C4-2B (cell line): ENCODE measurements around the gene IGF2R.

Experiments used
- H3K27ac ChIP-seq: fragments of 450-650 bp; 2 replicates; pipeline ENCODE4 v1.5.1; 2017
- CTCF ChIP-seq: fragments of 450-650 bp; conservative IDR thresholded peaks from 2 replicates; pipeline ENCODE4 v1.5.1; 2017; ENCODE audit warnings: mild to moderate bottlenecking
- ZFX ChIP-seq: fragments of 450-650 bp; IDR thresholded peaks from 2 replicates; pipeline ENCODE4 v1.6.1; 2017

Gene IGF2R

GRCh38 chr6:159978291-159979135, 9.6 kb downstream of the IGF2R start:
- TF ChIP-seq ZFX = no peak
- TF ChIP-seq CTCF = no peak
- peak overlapping the region; percentile 7; the same call in 1 of the 2 replicates for H3K27ac ChIP-seq

- TF ChIP-seq CTCF = no peak
- TF ChIP-seq ZFX = no peak
- peak overlapping the region; percentile 7; the same call in 1 of the 2 replicates for H3K27ac ChIP-seq
These were observed 10.4 kb downstream of the IGF2R start for GRCh38 chr6:159979136-159979874.

- peak overlapping the region; percentile 78; the same call in 1 of the 2 replicates for H3K27ac ChIP-seq
- TF ChIP-seq CTCF = no peak
- no peak for TF ChIP-seq ZFX
These were observed 11.6 kb downstream of the IGF2R start for GRCh38 chr6:159980474-159980873.

- H3K27ac ChIP-seq = peak overlapping the region; percentile 78
- TF ChIP-seq CTCF (no peak), ZFX (no peak)
These were observed 12.2 kb downstream of the IGF2R start for GRCh38 chr6:159981071-159981402.

- TF ChIP-seq CTCF (no peak), ZFX (no peak)
- H3K27ac ChIP-seq = peak overlapping the region; percentile 78
These were observed 12.7 kb downstream of the IGF2R start for GRCh38 chr6:159981403-159982245.

- no peak for TF ChIP-seq ZFX
- no peak for TF ChIP-seq CTCF
- H3K27ac ChIP-seq = no peak overlapping the region
These were observed 14.0 kb downstream of the IGF2R start for GRCh38 chr6:159982731-159983506.
